Activated T-cell treated with anti-CD3 and anti-CD28 coated beads, Interleukin-2, amount 50 U/mL, for 4 hours (primary cell): ENCODE results near the gene ODAD3. TPM values are rescaled to one million over a fixed set of nuclear protein-coding genes. Genes with fewer than 3 reads are reported as not detected.
"Not testable (repeated sequence)": the region's sequence is repeated elsewhere in the genome, so short reads cannot be mapped to it uniquely, and the experiment has no call there.

ENCODE experiments used
- ATAC-seq, 2 donors: fragments of 200-7000 bp; cut with Tn5 transposase; one replicate each; pipeline ENCODE4 v1.10.0; 2021
- DNase-seq: peaks from one replicate; pipeline ENCODE4 v3.0.0-alpha.2; 2020
- H3K27me3 Mint-ChIP-seq: one replicate; pipeline ENCODE4 v1.8.0; 2021; ENCODE audit warnings: low read depth, mixed read lengths
- H3K36me3 Mint-ChIP-seq: one replicate; pipeline ENCODE4 v1.8.0; 2022; ENCODE audit warnings: mixed read lengths; ENCODE audit not compliant: insufficient read depth
- H3K4me1 Mint-ChIP-seq: one replicate; pipeline ENCODE4 v1.8.0; 2021; ENCODE audit warnings: low read depth, mixed read lengths
- H3K4me3 Mint-ChIP-seq: one replicate; pipeline ENCODE4 v1.8.0; 2021; ENCODE audit warnings: mild to moderate bottlenecking, moderate library complexity, mixed read lengths
- H3K9me3 Mint-ChIP-seq: one replicate; pipeline ENCODE4 v1.8.0; 2021; ENCODE audit warnings: mixed read lengths
- total RNA-seq, 3 donors: library from RNA; stranded (reverse); gene quantifications; one replicate each; pipeline ENCODE4 v1.2.1, GENCODE V29; 2021

Gene ODAD3
- total RNA-seq, 3 donors from 2014 or later, result 0.11 TPM; not detected in 2

GRCh38 chr19:11383706-11384048, 51.2 kb downstream of the ODAD3 start:
- Mint-ChIP-seq H3K4me3 (no peak overlapping the region), H3K27me3 (peaks cover 20% of the 10 kb centered on the region), H3K4me1 (peaks cover 32% of the 10 kb centered on the region), H3K36me3 (no peaks in the 10 kb centered on the region), H3K9me3 (no peaks in the 10 kb centered on the region)
- no peak for DNase-seq
- no peak for ATAC-seq

GRCh38 chr19:11382898-11383705, 51.8 kb downstream of the ODAD3 start:
- ATAC-seq, result no peak
- H3K9me3 Mint-ChIP-seq, result no peaks in the 10 kb centered on the region
- peaks cover 37% of the 10 kb centered on the region for H3K4me1 Mint-ChIP-seq
- peaks cover 20% of the 10 kb centered on the region for H3K27me3 Mint-ChIP-seq
- H3K4me3 Mint-ChIP-seq, result peak overlapping the region; percentile 51
- peak; percentile 23 for DNase-seq
- no peaks in the 10 kb centered on the region for H3K36me3 Mint-ChIP-seq

- Mint-ChIP-seq H3K36me3 (peaks cover 8% of the 10 kb centered on the region), H3K9me3 (no peaks in the 10 kb centered on the region), H3K4me1 (peaks cover 48% of the 10 kb centered on the region), H3K27me3 (peaks cover 20% of the 10 kb centered on the region), H3K4me3 (peak overlapping the region; percentile 83)
- ATAC-seq (peak; percentile 89 to 90), DNase-seq (peak; percentile 94)
Measured at GRCh38 chr19:11380653-11381537, 54.0 kb downstream of the ODAD3 start.

- Mint-ChIP-seq H3K9me3 (no peaks in the 10 kb centered on the region), H3K27me3 (peaks cover 20% of the 10 kb centered on the region), H3K4me3 (peak overlapping the region; percentile 83), H3K36me3 (peaks cover 8% of the 10 kb centered on the region), H3K4me1 (peaks cover 53% of the 10 kb centered on the region)
- ATAC-seq (no peak), DNase-seq (no peak)
Measured at GRCh38 chr19:11379857-11380350, 55.0 kb downstream of the ODAD3 start.

GRCh38 chr19:11379269-11379845, 55.6 kb downstream of the ODAD3 start:
- Mint-ChIP-seq H3K4me1 (peaks cover 53% of the 10 kb centered on the region), H3K27me3 (peaks cover 20% of the 10 kb centered on the region)
- not testable (repeated sequence) for H3K9me3 Mint-ChIP-seq, H3K4me3 Mint-ChIP-seq, DNase-seq, H3K36me3 Mint-ChIP-seq, ATAC-seq

GRCh38 chr19:11378319-11379189, 56.4 kb downstream of the ODAD3 start:
- Mint-ChIP-seq H3K4me3 (no peak overlapping the region), H3K4me1 (peaks cover 53% of the 10 kb centered on the region), H3K36me3 (peaks cover 8% of the 10 kb centered on the region), H3K27me3 (peaks cover 18% of the 10 kb centered on the region), H3K9me3 (no peaks in the 10 kb centered on the region)
- DNase-seq (no peak), ATAC-seq (no peak)

- DNase-seq, result no peak
- Mint-ChIP-seq H3K27me3 (peaks cover 12% of the 10 kb centered on the region), H3K4me1 (peaks cover 54% of the 10 kb centered on the region), H3K36me3 (peaks cover 8% of the 10 kb centered on the region), H3K4me3 (no peak overlapping the region), H3K9me3 (no peaks in the 10 kb centered on the region)
- ATAC-seq, result no peak
Measured at GRCh38 chr19:11377756-11378155, 57.2 kb downstream of the ODAD3 start.

GRCh38 chr19:11377237-11377636, 57.7 kb downstream of the ODAD3 start:
- DNase-seq (no peak), ATAC-seq (no peak)
- H3K4me1 Mint-ChIP-seq, result peaks cover 52% of the 10 kb centered on the region
- no peaks in the 10 kb centered on the region for H3K9me3 Mint-ChIP-seq
- peaks cover 8% of the 10 kb centered on the region for H3K36me3 Mint-ChIP-seq
- H3K4me3 Mint-ChIP-seq, result peak overlapping the region; percentile 67
- peaks cover 8% of the 10 kb centered on the region for H3K27me3 Mint-ChIP-seq

GRCh38 chr19:11375143-11375948, 59.6 kb downstream of the ODAD3 start:
- Mint-ChIP-seq H3K9me3 (no peaks in the 10 kb centered on the region), H3K36me3 (peaks cover 12% of the 10 kb centered on the region), H3K4me3 (no peak overlapping the region), H3K4me1 (peaks cover 37% of the 10 kb centered on the region), H3K27me3 (no peaks in the 10 kb centered on the region)
- ATAC-seq (peak; percentile 13 to 21), DNase-seq (peak; percentile 51)

GRCh38 chr19:11374433-11375142, 60.3 kb downstream of the ODAD3 start, which contains the start of gene SWSAP1:
Gene SWSAP1 (plus strand): TSS chr19:11374666. CDS start chr19:11374681, 15 bp downstream.
- Mint-ChIP-seq H3K4me3 (no peak within 1 kb of the TSS), H3K9me3 (no peaks in the 10 kb centered on the region), H3K36me3 (peaks cover 13% of the 10 kb centered on the region), H3K4me1 (peaks cover 30% of the 10 kb centered on the region), H3K27me3 (no peaks in the 10 kb centered on the region)
- peak; percentile 93 for DNase-seq
- peak; percentile 93 to 95 for ATAC-seq

- Mint-ChIP-seq H3K36me3 (peaks cover 18% of the 10 kb centered on the region), H3K27me3 (no peaks in the 10 kb centered on the region), H3K9me3 (no peaks in the 10 kb centered on the region), H3K4me1 (peaks cover 30% of the 10 kb centered on the region), H3K4me3 (no peak overlapping the region)
- DNase-seq (no peak), ATAC-seq (no peak)
Measured at GRCh38 chr19:11373885-11374432, 61.0 kb downstream of the ODAD3 start.

- no peaks in the 10 kb centered on the region for H3K9me3 Mint-ChIP-seq
- H3K4me3 Mint-ChIP-seq, result peak overlapping the region; percentile 14
- no peaks in the 10 kb centered on the region for H3K27me3 Mint-ChIP-seq
- ATAC-seq (no peak), DNase-seq (no peak)
- peaks cover 25% of the 10 kb centered on the region for H3K4me1 Mint-ChIP-seq
- peaks cover 20% of the 10 kb centered on the region for H3K36me3 Mint-ChIP-seq
Measured at GRCh38 chr19:11373166-11373884, 61.6 kb downstream of the ODAD3 start.
